Stomach (tissue), 4 donors: Measurements from ENCODE around the gene GPR89B.
"Not testable (repeated sequence)": the region's sequence is repeated elsewhere in the genome, so short reads cannot be mapped to it uniquely, and the experiment has no call there.

Experiments
- EP300 ChIP-seq: sonication (generic); formaldehyde crosslinking; IDR thresholded peaks from one replicate; pipeline ENCODE4 v1.6.1; 2017; ENCODE audit warnings: antibody characterized with exemption
- POLR2AphosphoS5 ChIP-seq, 3 donors: sonication (generic); formaldehyde crosslinking; IDR thresholded peaks; one replicate each; pipeline ENCODE4 v1.6.1; 2016; ENCODE audit warnings: antibody characterized with exemption in 3 of 3

GRCh38 chr1:148033147-148033546 is 104.9 kb downstream of the GPR89B start:
- not testable (repeated sequence) for TF ChIP-seq POLR2AphosphoS5 (IDR thresholded peaks at IDR 0.05); EP300
